ENCODE measurements around the gene KIFC3.

DNA sequence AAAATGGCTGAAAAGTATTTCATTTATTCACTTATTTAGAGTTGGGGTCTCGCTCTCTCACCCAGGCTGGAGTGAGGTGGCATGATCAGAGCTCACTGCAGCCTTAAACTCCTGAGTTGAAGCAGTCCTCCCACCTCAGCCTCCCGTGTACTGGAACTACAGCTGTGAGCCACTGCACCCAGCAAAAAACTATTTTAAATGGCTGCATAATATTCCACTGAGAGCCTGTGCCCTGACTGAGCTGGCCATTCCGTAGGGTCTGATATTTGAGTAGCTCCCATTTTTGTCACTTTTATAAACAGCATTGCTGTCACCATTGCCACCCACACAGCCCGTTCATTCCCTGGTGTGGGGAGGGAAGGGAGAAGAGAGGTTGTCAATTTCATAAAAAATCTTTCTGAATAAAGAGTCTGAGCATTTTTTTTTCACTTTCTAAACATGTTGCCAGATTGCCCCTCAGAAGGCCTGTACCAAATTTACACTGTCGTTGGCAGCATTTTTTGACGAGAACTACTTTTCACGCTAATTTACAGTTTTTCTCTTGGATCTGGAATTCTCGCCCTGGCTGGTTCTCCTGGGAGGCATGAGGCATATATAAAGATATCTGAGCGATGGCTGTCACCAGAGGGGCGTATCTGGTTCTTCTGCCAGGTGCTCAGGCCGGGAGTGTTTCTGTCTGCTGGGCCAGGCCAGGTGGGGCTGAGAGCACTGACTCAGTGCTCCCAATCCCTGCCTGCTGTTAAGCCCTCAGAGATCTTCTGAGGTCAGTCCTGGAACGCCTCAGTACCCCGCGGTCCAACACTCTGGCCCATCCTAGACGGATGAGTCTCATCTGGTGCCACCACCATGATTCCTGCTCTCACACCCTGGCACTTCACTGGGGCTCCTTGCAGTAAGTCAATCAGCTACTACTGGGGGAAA is 7.2 kb upstream of the KIFC3 start:
- TF ChIP-seq, protein P1, sequence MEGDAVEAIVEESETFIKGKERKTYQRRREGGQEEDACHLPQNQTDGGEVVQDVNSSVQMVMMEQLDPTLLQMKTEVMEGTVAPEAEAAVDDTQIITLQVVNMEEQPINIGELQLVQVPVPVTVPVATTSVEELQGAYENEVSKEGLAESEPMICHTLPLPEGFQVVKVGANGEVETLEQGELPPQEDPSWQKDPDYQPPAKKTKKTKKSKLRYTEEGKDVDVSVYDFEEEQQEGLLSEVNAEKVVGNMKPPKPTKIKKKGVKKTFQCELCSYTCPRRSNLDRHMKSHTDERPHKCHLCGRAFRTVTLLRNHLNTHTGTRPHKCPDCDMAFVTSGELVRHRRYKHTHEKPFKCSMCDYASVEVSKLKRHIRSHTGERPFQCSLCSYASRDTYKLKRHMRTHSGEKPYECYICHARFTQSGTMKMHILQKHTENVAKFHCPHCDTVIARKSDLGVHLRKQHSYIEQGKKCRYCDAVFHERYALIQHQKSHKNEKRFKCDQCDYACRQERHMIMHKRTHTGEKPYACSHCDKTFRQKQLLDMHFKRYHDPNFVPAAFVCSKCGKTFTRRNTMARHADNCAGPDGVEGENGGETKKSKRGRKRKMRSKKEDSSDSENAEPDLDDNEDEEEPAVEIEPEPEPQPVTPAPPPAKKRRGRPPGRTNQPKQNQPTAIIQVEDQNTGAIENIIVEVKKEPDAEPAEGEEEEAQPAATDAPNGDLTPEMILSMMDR (conservative IDR thresholded peaks at IDR 0.05 in 1 of 2, IDR thresholded peaks at IDR 0.05 in 1 of 2; ENCODE audit: low read depth in 1 of 2, low read length in 2 of 2): no peak
- no peak for TF ChIP-seq EZH2 (IDR thresholded peaks at IDR 0.05; ENCODE audit: low read length, missing control alignments)
